ENCODE data around the gene PEX19.

Gene PEX19

GRCh38 chr1:160277330-160277729 is 7.6 kb downstream of the PEX19 start:
- DNase-seq, result no peak

GRCh38 chr1:160271025-160271424 is 13.9 kb downstream of the PEX19 start:
- DNase-seq, result no peak

GRCh38 chr1:160267284-160267991 is 17.5 kb downstream of the PEX19 start:
- DNase-seq, result no peak

- no peak for DNase-seq
Observed at GRCh38 chr1:160264795-160265307, 20.1 kb downstream of the PEX19 start.

DNA sequence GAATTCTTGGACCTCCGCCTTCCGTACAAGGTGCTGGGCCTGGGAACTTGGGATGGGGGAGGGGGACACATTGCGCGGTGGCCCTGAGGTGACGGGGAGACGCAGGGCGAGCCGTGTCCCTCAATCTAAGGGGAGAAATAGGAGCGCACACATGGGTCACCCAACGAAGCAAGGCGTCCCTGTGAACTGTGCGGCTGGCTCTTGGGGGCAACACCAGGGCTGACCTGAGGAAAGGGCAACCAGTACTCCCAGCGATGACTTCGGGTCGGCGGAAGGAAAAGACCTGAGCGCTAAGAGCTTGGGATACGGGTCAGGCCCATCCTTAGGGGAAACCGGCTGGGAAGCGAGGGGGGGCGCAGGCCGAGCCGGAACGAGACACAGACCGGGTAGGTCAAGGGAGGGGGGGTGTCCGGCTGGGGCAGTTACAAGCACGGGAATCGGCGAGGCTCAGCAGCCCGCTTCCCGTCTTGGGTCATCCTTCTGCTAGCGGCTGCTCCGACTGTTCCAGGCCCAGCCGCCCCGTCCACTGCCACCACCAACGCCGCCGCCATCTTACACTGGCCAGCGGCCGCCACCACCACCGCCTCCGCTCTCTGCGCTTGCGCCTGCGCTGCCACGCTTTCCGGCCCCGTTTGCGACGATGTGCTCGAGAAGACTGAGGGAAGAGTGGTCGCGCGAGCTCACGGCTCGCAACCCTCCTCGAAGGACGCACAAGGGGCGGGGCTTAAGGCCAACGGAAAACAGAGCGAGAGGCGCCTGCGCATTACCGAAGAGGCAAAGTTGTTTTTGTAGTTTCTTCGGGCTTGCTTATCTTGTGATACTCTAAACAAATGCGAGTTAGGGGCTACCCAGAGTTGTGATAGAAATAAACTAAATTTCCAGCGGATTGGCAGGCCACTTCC is 22.8 kb downstream of the PEX19 start, which contains the start of gene DCAF8:
DCAF8 (minus strand) TSS at position 657 of the 902 bp plus-strand sequence. CDS start 18,541 bp downstream, outside the sequence.
- DNase-seq, result peak; percentile 98

- peak; percentile 91 for DNase-seq
Observed at GRCh38 chr1:160261556-160261892, 23.4 kb downstream of the PEX19 start.

GRCh38 chr1:160260406-160261382 is 24.2 kb downstream of the PEX19 start:
- no peak for DNase-seq

GRCh38 chr1:160258177-160258798 is 26.6 kb downstream of the PEX19 start:
- no peak for DNase-seq

DNA sequence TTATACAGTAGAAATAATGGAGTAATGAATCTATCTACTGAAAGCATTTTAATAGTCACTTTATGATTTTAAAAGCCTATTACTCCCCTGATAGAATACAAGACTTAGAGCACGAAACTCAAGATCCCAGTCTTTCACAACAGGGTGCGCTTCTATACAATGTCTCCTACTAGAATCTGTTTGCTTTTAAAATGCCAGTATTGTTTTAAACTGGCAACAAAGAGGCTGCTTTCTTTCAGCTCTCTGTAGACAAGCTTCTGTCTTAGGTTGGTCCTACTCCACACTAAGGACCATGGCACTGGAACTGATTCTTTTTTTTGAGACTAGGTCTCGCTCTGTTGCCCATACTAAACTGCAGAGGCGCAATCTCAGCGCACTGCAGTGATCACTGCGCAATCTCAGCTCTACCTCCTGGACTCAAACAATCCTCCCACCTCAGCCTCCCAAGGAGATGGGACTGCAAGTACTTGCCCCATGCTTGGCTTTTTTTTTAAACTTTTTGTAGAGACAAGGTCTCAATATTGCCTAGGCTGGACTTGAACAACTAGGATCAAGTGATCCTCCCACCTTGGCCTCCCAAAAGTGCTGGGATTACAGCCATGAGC is 27.4 kb downstream of the PEX19 start:
- DNase-seq, result no peak

- no peak for DNase-seq
Observed at GRCh38 chr1:160256396-160257046, 28.4 kb downstream of the PEX19 start.

DNA sequence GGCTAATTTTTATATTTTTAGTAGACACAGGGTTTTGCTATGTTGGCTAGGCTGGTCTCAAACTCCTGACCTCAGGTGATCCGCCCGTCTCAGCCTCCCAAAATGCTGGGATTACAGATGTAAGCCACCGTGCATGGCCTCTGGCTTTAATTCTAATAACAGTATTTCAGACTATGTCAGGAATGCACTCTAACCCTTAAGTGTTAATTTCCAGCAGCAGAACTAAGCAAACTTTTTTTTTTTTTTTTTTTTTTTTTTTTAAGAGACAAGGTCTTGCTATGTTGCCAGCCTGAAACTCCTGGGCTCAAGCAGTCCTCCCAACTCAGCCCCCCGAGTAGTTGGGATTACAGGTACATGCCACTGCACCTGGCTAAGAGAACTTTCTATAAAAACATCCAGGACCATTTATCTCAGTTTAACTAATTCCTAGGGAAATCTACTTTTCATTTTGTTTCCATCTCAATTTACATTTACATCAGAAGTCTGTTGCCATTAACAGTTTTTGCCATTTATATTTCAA is 29.1 kb downstream of the PEX19 start:
- no peak for DNase-seq

GRCh38 chr1:160251687-160252526 is 33.0 kb downstream of the PEX19 start:
- DNase-seq, result peak; percentile 69

DNA sequence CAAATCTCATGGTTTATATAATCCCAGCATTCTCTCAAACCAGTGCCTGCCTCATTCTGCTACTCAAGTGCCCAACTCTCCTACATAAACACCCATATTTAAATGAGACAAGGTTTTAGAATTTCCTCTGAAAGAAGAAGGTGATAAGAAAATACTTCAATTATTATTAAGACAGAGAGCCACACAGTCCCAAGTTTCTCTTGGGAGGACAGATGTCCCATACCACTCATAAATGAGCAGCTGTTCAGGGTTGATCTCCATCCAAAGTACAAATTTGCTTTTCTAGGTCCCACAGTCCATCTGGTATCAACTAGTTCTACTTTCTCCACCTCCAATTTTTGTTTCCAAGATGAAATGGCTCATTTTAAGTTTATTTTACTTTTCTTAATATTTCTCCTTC is 33.9 kb downstream of the PEX19 start:
- no peak for DNase-seq

- DNase-seq, result no peak
Observed at GRCh38 chr1:160247053-160247452, 37.9 kb downstream of the PEX19 start.

DNA sequence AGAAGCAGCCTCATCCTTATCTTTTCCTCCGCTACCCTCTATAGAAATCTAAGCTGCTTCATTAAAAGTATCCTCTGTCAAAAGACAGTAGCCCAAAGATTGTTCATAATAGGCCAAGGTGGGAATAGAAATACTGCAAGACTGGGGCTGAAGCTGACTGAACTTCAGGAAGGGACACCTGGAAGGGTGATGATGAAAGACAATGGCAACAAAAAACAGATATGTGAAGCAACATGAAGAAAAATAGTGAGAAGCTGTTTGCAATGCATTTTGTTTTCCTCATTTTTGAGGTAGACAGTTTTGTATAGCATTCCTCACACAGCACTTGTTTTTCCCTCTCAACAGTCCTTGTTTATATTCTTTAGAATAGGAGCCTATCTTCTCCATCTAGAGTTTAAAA is 39.5 kb downstream of the PEX19 start:
- DNase-seq, result no peak

GRCh38 chr1:160244209-160244608 is 40.7 kb downstream of the PEX19 start:
- DNase-seq, result no peak

DNA sequence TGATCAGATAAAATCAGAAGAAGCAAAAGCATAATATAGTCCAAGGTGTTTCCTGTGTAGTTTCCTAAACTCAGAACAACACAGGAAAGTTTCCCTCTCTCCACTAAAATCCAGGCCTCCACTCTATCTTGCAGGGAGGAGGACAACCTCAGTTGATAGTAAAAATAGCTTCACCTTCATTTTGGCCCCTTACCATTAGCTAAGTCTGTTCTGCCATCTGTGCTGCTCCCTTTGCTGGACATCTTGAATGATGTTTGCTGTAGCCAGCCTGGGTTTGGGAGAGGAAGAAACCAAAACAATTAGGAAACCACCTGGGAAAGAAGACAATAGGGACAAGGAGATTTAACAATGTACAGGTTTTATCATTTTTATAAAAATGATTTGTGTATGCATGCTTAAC is 41.2 kb downstream of the PEX19 start:
- DNase-seq, result no peak

- DNase-seq, result no peak
Observed at GRCh38 chr1:160239582-160240299, 45.2 kb downstream of the PEX19 start.

DNA sequence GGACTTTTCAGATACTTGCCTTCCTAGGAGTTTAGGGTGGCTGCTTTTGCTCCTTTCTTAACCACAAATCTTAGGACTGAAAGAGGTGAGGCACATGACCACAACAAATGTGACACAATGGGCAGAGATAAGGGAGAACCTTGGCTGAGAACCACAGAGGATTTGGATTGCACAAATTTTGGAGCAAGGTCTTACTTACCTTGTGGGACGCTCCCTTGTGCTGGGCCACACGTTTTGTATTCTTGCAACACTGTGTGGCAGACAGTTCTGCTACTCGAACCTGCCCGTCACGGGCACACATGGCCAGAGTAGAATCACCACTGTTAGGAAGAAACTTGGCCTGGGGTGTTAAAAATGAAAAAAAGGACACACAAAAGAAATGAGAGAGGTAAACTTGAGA is 46.5 kb downstream of the PEX19 start:
- no peak for DNase-seq

Measured in CD4-positive, alpha-beta T cell treated with Interleukin-4 for 4 hours (primary cell).